COR-L47 (cell line): Measurements from ENCODE around the gene TLCD2.
"Not testable (repeated sequence)": the region's sequence is repeated elsewhere in the genome, so short reads cannot be mapped to it uniquely, and the experiment has no call there.

ENCODE experiments used
- DNase-seq: peaks from one replicate; lab custom pipeline; 2025; lab: John Stamatoyannopoulos, UW

The TLCD2 gene

GRCh38 chr17:1716076-1716911, 6.1 kb upstream of the TLCD2 start:
- DNase-seq, result peak; percentile 96

DNA sequence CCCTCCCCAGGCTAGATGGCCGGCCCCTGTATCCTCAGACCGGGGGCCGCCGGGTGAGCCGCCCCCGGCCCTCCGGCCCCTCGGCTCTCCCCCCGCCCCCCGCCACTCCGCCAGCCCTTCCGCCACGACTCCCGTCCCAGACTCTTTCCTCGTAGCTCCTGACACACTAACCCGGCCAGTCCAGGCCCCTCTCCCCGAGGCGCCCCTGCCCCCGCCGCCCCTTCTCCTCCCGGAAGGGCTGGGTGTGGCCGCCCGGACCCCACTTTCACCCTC, 5.6 kb upstream of the TLCD2 start:
- no peak for DNase-seq

GRCh38 chr17:1714980-1715802, 5.0 kb upstream of the TLCD2 start:
- DNase-seq, result no peak

DNA sequence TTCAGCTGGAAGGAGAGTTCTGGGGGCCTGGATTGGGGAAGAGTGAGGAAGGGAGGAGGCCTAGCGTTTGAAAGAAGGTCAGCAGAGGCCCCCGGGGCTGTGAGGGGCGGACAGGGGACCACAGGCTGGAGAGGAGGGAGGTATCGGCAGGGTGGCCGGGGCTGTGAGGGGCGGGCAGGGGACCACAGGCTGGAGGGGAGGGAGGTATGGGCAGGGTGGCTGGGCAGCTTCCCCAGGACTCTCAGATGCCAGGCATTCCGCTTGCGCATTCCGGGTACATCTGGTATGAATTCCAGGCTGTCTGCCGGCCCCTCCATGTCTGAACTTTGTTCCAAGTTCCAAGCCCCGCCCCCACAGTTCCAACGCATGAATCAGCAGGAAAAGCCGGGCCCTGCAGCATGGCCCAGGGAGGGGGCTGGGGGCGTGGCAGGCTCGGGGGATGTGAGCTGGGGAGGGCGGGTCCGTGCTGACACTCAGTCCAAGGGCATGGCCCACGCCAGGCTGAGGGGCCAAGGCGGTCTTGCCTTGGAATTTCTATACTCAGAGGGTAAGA, 4.3 kb upstream of the TLCD2 start:
- peak; percentile 16 for DNase-seq

- DNase-seq, result no peak
Measured at GRCh38 chr17:1713878-1714426, 3.8 kb upstream of the TLCD2 start.

GRCh38 chr17:1713160-1713877, 3.1 kb upstream of the TLCD2 start:
- no peak for DNase-seq

DNA sequence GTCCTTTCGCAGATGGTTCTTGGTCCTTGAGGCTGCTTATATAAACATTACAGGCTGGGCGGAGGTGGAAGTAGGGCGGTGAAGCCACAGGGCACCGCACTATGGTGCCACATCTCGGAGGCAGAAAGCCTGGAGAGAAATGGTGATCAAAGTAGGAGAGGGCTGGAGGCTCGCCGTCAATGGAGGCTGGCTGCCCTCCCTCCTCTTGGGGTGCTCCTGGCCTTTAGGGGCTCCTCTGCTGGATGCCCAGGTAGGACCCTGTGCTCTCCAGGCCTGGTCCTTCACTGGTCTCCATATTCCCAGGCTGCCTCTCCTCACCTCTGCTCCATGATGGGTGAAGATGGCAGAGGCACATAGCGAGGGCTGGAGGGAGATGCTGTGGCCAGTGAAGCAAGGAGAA, 2.1 kb upstream of the TLCD2 start:
- DNase-seq, result no peak

GRCh38 chr17:1711804-1712203, 1.6 kb upstream of the TLCD2 start:
- no peak for DNase-seq

DNA sequence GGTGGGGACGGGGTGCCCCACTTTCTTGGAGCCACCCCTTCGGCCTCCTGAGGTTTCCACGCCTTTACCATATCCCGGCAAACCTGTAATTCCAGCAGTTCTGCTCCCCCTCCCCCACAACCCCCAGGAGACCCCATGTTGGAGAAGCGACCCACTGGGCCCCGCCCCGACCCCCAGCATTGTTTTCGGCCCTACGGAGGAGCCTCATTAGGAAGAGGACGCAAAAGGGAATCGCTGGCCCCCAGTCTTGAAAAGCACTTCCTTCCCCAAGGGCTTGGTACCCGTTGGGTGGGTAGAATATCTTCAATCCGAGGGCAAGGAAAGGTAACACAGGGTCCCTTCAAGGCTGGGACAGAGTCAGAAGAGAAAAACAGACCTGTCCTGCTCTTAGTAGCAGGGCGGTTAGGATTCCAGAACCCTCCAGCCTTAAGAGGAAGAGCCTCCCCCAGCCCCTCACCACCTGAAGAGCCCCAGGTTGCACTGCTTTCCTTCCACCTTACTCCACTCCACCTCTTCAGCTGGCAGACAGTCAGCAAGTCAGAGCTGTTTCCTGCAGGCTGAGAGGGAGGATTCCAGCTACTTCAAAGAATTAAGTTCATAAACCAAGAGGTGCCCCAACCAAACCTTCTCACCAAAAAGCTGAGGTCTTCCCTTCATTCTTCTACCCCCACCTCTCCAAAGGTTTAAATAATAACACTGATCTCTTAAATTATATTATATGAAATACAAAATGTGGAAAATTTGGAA, 803 bp upstream of the TLCD2 start:
- DNase-seq, result no peak

DNA sequence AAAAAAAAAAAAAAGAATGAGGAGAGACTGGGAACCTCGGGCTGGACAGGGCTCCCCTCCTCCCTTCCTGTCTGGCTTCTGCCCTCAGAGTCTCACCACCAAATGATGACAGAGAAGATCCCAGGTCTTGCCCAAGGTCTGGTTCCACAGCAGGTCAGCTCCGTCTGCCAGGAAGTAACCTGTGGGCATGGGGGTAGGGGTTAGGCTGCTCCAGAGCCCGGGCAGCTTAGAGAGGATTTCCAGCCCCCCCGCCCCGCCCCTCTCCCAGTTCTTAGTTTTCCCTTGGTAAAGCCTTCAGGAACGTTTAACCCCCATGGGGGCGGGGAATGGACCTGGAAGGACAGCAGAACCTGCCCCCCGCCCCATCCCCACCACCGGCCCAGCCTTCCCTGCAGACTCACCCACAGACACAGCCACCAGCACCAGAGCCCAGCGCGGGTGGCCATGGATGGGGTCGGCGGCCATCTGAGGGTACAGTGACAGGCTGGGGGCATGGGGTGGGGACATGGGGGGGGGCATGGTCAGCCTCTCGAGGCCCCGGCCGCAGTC, 700 bp downstream of the TLCD2 start:
- no peak for DNase-seq

GRCh38 chr17:1708791-1709346, 1.3 kb downstream of the TLCD2 start:
- DNase-seq, result not testable (repeated sequence)

- DNase-seq, result no peak
Measured at GRCh38 chr17:1707107-1707506, 3.1 kb downstream of the TLCD2 start.

- DNase-seq, result no peak
Measured at GRCh38 chr17:1705004-1705403, 5.2 kb downstream of the TLCD2 start.

GRCh38 chr17:1703063-1703462, 7.1 kb downstream of the TLCD2 start:
- no peak for DNase-seq

- not testable (repeated sequence) for DNase-seq
Measured at GRCh38 chr17:1699891-1700290, 10.3 kb downstream of the TLCD2 start.

DNA sequence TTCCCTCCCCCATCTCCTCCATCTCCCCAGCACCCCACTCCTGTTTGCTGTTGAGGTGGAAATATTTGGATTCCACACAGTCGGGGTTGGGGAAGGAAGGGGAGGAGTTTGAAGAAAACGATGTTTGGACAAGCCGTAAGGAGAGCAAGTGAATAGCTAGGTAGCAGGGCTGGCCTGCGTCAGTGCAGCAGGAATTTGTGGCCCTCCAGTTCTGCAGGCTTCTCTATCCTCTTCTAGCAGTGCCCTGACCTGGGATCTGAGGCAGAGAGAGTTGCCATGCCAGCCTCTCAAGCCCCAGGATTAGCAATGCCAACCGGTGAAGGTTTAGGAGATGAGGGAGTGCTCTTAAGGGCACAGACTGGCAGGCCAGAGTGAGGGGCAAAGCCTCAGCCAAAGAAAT, 12.5 kb downstream of the TLCD2 start:
- no peak for DNase-seq

DNA sequence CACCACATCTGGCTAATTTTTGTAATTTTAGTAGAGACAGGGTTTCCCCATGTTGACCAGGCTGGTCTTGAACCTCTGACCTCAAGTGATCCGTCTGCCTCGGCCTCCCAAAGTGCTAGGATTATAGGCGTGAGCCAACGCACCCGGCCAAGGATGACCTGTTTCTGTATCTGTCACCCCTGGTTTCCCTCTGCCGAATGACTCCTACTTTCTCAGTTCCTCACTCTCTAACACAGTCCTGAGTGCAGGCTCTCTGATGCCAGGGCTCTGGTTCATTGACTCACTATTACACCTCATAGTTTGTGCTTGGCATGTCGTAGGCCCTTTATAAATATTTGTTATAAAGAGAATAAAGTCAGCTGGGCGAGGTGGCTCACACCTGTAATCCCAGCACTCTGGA, 14.8 kb downstream of the TLCD2 start:
- DNase-seq, result no peak

GRCh38 chr17:1693339-1693738, 16.8 kb downstream of the TLCD2 start:
- no peak for DNase-seq

DNA sequence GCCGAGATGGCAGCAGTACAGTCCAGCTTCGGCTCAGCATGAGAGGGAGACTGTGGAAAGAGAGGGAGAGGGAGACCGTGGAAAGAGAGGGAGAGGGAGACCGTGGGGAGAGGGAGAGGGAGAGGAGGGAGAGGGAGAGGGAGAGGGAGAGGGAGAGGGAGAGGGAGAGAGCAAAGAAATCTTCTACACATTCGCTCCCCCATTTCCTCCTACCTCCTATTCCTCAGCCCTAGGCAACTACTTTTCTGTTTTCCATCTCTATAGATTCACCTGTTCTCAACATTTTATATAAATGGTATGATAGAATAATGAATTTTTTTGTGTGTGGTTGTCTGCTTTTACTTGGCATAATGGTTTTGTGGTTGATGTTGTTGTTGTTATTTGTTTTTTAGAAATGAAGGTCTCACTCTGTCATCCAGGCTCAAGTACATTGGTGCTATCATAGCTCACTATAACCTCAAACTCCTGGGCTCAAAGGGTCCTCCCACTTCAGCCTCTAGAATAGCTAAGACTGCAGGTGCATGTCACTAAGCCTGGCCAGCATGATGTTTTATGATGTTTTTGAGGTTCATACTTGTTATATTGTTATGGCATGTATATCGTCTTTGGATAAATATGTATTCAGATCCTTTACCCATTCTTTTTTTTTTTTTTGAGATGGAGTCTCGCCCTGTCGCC, 19.5 kb downstream of the TLCD2 start:
- DNase-seq, result no peak

DNA sequence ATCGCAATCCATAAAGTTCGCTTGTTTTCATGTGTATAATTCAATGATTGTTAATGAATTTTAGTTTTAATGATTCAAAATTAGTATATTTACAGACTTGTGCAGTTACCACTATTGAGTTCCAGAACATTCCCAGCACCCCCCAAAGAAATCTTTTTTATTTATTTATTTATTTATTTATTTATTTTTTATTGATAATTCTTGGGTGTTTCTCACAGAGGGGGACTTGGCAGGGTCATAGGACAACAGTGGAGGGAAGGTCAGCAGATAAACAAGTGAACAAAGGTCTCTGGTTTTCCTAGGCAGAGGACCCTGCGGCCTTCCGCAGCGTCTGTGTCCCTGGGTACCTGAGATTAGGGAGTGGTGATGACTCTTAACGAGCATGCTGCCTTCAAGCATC, 21.8 kb downstream of the TLCD2 start:
- not testable (repeated sequence) for DNase-seq
